Central memory CD8-positive, alpha-beta T cell (primary cell): ENCODE measurements around the gene SPDYE16.
"Not testable (repeated sequence)": the region's sequence is repeated elsewhere in the genome, so short reads cannot be mapped to it uniquely, and the experiment has no call there.

ENCODE experiments used
- ATAC-seq: fragments of 150-1000 bp; cut with Tn5 transposase; replicated peaks from 2 replicates; pipeline ENCODE4 v1.10.0; 2022; ENCODE audit warnings: mild to moderate bottlenecking, moderate FRiP score, moderate number of reproducible peaks; ENCODE audit not compliant: poor library complexity, severe bottlenecking; ENCODE audit errors: extremely low read depth
- DNase-seq, 2 donors: peaks; one replicate each; pipeline ENCODE4 v3.0.0; 2021; ENCODE audit warnings: low spot score in 2 of 2
- H3K27ac Mint-ChIP-seq: one replicate; pipeline ENCODE4 v1.8.0; 2022; ENCODE audit warnings: low read depth, mild to moderate bottlenecking, moderate library complexity, mixed read lengths
- H3K27me3 Mint-ChIP-seq: one replicate; pipeline ENCODE4 v1.8.0; 2022; ENCODE audit warnings: mixed read lengths
- H3K36me3 Mint-ChIP-seq: one replicate; pipeline ENCODE4 v1.8.0; 2022; ENCODE audit warnings: mild to moderate bottlenecking, moderate library complexity, mixed read lengths; ENCODE audit not compliant: insufficient read depth
- H3K4me1 Mint-ChIP-seq: one replicate; pipeline ENCODE4 v1.8.0; 2022; ENCODE audit warnings: mixed read lengths
- H3K4me3 Mint-ChIP-seq: one replicate; pipeline ENCODE4 v1.8.0; 2022; ENCODE audit warnings: mild to moderate bottlenecking, moderate library complexity, mixed read lengths
- H3K9me3 Mint-ChIP-seq: one replicate; pipeline ENCODE4 v1.8.0; 2022; ENCODE audit warnings: mixed read lengths

The SPDYE16 gene, protein sequence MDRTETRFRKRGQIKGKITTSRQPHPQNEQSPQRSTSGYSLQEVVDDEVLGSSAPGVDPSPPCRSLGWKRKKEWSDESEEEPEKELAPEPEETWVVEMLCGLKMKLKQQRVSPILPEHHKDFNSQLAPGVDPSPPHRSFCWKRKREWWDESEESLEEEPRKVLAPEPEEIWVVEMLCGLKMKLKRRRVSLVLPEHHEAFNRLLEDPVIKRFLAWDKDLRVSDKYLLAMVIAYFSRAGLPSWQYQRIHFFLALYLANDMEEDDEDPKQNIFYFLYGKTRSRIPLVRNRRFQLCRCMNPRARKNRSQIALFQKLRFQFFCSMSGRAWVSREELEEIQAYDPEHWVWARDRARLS

DNA sequence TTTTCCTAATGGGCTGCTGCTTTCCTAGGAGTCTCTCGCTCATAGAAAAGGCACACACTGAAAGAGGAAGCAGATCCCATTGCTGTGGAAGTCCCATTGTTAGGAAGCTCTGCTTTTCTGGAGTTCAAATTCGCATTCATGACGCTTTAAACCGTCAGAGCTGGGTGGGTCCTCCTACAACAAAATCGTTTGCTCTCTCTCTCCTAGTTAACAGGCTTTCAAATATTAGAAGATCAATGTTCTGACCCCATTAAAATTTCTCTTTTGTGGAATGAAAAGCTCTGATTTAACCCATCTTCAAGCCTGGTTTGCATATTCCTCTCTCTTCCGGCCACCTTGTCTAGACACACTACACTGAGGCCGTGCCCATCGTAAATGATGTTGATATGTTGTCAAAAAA lies at the start of gene SPDYE16:
TSS of gene SPDYE16 (minus strand) at position 101 of the 400 bp plus-strand sequence. CDS start 1,838 bp downstream, outside the sequence.
- not testable (repeated sequence) for H3K27me3 Mint-ChIP-seq, H3K27ac Mint-ChIP-seq, ATAC-seq, H3K36me3 Mint-ChIP-seq, H3K4me1 Mint-ChIP-seq, H3K9me3 Mint-ChIP-seq, H3K4me3 Mint-ChIP-seq, DNase-seq

DNA sequence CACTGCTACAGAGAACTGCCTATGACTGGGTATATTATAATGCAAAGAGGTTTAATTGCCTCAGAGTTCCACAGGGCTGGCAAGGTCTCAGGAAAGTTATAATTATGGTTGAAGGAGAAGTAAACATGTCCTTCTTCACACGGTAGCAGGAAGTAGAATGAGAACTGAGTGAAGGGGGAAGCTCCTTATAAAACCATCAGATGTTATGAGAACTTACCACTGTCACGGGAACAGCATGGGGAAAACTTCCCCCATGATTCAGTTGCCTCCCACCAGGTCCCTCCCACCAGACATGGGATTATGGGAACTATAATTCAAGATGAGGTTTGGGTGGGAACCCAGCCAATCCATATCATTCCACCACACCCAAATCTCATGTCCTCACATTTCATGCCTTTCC lies 49.6 kb upstream of the SPDYE16 start:
- ATAC-seq, H3K4me3 Mint-ChIP-seq, DNase-seq, H3K9me3 Mint-ChIP-seq, H3K27ac Mint-ChIP-seq, H3K27me3 Mint-ChIP-seq, H3K36me3 Mint-ChIP-seq: not testable (repeated sequence)
- peaks cover 33% of the 10 kb centered on the region for H3K4me1 Mint-ChIP-seq

DNA sequence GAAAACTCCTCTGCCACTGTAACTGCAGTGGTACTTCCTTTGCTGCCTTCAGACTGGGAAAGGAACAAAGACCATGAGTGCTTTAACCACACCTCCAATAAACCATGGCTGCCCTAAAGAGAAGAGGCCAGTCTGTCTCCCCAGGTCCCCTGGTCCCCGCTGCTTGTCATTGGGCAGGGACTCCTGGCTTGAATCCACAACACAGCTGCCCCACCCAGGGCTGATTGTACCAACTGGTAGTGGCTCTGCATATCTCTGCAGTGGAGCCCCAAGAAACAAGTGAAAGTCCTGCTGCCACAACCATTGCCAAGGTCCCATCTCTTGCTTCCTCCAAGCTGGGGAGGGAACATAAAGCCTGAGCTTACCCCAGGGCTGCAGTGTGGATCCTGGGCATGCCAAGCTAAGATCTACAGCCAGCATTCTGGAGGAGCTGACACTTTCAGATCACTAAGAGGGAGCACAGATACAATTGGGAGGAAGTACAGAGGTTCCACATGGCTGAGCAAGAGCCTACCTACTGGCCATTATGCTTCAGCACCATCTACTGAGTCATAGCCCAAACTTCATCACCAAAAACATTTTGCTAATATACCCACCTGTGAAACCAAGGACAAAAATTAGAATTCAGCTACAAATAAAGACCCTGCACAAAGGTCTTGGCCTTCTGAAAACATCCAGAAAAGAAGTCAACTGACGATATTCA lies 48.7 kb upstream of the SPDYE16 start:
- H3K36me3 Mint-ChIP-seq, H3K27ac Mint-ChIP-seq, DNase-seq, H3K27me3 Mint-ChIP-seq, ATAC-seq, H3K4me3 Mint-ChIP-seq, H3K9me3 Mint-ChIP-seq: not testable (repeated sequence)
- H3K4me1 Mint-ChIP-seq, result peaks cover 33% of the 10 kb centered on the region

DNA sequence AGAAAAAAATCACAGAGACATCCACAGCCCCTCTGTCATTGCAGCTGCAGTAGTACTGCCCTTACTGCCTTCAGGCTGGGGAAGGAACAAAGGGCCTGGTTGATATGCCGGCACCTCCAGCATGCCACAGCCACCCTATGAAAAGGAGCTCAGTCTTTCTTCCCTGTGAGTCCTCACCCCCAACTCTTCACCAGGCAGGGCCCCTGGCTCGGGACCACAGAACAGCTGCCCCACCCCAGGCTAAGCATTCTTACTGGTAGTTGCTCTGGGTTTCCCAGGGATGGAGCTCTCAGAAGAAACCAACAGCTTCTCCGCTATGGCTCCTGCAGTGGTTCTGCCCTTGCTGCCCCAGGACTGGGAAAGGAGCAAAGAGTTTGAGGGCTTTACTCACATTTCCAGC lies 47.9 kb upstream of the SPDYE16 start:
- H3K27me3 Mint-ChIP-seq, H3K9me3 Mint-ChIP-seq, ATAC-seq, H3K27ac Mint-ChIP-seq, H3K4me3 Mint-ChIP-seq, H3K36me3 Mint-ChIP-seq, DNase-seq: not testable (repeated sequence)
- peaks cover 28% of the 10 kb centered on the region for H3K4me1 Mint-ChIP-seq

DNA sequence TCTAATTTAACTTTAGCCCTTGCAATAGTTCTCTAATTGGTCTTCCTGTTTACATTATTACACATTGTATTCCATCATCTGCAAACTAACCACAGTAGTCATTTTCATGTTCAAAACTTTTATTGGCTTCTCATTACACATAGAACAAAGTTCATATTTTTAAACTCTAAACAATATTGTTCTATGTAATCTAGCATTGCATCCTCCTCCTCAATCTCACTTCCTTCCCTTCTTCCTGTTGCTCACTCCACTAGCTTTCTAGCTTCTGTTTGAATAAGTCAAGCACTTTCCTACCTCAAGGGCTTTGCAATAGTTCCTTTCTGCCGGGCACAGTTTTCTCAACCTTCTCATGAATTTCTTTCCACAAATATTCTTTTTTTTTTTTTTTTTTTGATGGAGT lies 45.5 kb upstream of the SPDYE16 start:
- H3K4me3 Mint-ChIP-seq, DNase-seq, ATAC-seq, H3K36me3 Mint-ChIP-seq, H3K9me3 Mint-ChIP-seq, H3K27me3 Mint-ChIP-seq: not testable (repeated sequence)
- Mint-ChIP-seq H3K4me1 (peaks cover 35% of the 10 kb centered on the region), H3K27ac (peak overlapping the region; percentile 68)

DNA sequence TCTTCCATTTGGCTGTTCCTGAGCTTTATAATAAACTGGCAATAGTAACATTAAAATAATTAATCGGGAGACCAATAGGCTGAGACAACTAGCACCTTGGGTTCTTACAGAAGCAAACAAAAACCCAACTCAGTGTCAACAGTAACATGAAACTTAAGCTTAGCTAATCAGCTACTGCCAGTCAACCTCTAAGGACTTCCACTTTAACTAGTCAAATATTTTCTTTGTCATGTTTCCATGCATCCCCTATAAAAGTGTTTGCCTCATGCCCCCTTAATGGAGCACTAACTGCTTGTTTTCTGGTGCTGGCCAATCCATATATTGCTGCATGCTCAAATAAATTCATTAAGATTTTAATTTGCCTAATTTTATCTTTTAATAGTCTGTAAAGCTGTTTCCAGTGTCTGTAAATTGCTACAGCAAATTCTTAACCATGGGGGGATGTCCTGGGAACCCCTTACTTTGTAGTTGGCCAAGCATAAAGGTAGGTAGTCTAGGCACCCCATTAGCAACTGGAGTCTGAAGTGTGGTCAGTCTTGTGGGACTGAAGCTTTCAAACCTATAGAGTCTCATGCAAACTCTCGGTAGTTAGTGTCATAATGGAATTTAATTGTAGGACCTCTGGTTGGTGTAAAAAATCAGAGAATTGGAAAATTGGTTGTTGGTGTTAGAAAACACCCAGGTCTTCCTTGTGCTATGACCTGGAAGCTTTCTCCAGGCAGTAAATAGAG lies 43.7 kb upstream of the SPDYE16 start:
- ATAC-seq, H3K36me3 Mint-ChIP-seq, H3K27me3 Mint-ChIP-seq, DNase-seq, H3K9me3 Mint-ChIP-seq, H3K27ac Mint-ChIP-seq, H3K4me3 Mint-ChIP-seq: not testable (repeated sequence)
- peaks cover 41% of the 10 kb centered on the region for H3K4me1 Mint-ChIP-seq

DNA sequence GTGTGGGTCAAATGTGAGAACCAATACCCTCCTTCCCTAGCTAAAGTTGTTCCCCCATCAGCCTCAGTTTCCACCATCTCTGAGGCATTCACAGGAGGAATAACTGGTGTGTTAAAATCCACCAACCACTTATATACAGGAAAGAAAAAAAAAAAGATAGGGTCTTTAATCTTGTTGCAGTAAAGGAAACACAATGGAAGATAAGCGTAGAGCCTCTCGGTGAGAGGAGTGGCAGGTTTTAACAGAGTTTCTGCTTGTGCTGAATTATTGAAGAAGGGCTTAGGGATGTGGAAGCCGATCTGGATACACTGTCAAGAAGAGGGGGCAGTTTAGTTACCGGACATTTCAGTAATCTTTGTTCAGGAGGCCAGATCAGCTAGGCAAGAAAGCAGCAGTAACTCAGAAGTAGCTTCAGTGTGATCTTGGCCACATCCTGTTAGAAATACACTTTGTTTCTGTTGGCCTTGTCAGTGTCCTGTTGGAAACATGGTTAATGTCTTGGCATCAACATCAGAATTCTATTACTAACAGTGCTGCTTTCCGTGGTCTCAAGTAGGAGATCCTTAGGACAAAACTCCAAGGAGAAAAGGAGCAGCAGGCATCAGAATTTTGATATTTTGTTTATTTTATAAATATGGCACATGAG lies 40.7 kb upstream of the SPDYE16 start:
- Mint-ChIP-seq H3K27ac (peak overlapping the region; percentile 80), H3K4me3 (peak overlapping the region; percentile 14), H3K4me1 (peaks cover 47% of the 10 kb centered on the region)
- not testable (repeated sequence) for H3K9me3 Mint-ChIP-seq, DNase-seq, H3K27me3 Mint-ChIP-seq, ATAC-seq, H3K36me3 Mint-ChIP-seq

DNA sequence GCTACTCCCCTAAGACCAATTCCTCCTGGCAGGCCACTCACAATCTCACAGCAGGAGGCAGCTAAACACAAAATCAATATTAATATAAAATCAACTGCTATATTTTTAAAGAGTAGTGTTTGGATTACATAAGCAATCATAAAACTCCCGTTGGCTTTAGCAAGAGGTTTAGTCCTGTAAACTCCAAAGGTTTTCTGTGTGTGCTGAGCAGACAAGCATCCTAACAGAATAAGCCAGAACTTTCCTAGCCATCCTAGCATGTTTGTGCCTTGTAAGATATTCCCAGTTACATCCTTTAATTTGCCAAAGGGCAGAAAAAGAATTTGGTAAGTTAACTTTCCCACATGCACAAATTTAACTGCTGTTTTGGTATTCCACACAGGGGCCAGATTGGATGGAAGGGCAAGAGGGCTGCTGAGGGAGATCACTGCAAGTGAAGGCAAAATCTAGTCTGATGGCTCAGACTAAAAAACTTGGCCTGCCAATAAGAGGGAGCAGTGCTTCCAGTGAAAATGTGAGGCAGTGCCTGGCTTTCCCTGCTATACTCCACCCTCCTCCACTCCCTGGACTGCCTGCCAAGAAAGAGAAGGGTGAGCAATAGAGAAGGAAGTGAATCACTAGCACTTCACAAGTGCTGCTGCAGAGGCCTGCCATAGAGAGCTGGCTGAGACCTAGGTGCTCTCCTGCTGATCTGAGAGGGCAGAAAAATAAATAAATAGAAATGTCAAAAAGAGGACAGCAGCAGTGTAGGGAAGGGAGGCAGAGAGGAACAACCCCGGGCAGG lies 39.9 kb upstream of the SPDYE16 start:
- Mint-ChIP-seq H3K4me3 (peak overlapping the region; percentile 14), H3K27ac (peak overlapping the region; percentile 80), H3K4me1 (peaks cover 42% of the 10 kb centered on the region)
- H3K27me3 Mint-ChIP-seq, ATAC-seq, H3K9me3 Mint-ChIP-seq, DNase-seq, H3K36me3 Mint-ChIP-seq: not testable (repeated sequence)

DNA sequence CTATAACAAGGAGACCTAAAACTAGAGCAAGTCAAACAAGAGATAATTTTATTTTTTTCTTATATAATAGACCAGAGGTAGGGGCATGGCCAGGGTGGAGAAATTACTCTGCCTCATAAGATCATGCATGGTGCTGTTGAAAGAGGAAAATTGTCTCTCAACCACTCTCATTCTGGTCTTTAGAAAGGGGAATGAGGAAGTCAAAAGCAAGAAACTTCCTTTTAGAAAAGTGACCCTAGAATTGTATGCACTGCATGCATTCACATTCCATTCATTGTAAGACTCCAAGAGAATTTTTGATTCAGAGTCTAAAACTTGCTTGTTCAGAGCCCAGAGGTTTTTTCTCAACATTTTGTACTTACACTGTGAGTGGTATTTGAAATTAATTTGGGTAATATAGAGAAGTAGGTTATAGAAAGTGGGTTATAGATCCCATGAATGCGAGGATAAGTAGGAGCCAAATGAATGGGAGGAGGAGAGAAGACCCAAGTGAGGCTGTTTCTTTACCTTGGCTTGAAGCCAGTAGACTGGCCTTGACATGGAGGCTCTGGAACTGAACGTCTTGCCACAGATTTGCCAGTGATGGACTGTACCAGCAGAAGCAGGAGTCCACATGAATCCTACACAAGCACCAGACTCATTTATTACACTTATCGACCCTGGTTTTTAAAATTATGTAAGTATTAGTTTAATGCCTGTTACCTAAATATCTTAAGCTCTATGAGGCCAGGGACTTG lies 33.0 kb upstream of the SPDYE16 start:
- not testable (repeated sequence) for H3K36me3 Mint-ChIP-seq, H3K27me3 Mint-ChIP-seq, DNase-seq, H3K4me3 Mint-ChIP-seq, ATAC-seq, H3K9me3 Mint-ChIP-seq, H3K27ac Mint-ChIP-seq
- H3K4me1 Mint-ChIP-seq, result peaks cover 12% of the 10 kb centered on the region

DNA sequence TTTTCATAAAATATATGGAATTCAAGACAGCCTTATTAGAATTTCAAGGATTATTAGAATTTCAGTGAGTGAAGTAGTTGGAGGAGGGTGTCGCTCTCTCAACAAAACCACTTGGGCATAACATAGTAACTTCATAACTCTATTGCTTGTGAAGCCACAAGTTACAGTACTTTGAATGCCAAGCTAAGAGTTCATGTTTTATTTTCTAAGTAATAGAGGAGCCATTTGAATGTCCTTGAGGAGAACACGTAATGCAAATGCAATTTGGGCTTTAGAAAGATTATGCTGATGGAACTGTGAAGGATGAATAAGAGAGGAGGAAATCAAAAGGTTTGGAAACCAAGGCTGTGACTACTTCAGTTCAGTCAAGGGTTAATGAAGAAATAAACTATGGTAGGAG lies 32.3 kb upstream of the SPDYE16 start:
- H3K9me3 Mint-ChIP-seq, ATAC-seq, H3K4me3 Mint-ChIP-seq, H3K36me3 Mint-ChIP-seq, H3K27me3 Mint-ChIP-seq, H3K27ac Mint-ChIP-seq, DNase-seq: not testable (repeated sequence)
- H3K4me1 Mint-ChIP-seq, result peaks cover 12% of the 10 kb centered on the region

DNA sequence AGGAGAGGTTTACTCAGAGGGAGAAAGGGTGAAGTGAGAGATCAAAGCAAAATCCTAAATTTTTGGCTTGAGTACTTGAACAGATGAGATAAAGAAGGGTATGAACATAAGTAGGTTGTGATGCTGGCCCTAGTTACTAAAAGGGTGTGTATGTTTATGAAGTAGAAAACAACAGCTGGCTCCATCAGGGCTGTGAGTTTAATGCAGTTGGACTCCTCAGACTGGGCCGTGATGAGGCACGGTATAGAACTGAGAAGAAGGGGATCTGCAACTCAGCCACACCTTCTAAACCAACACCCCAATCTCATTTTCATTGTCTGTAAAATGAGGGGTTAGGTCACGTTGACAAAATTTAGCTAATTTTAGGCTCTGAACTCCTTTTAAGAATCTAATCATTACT lies 29.2 kb upstream of the SPDYE16 start:
- not testable (repeated sequence) for DNase-seq, H3K36me3 Mint-ChIP-seq, ATAC-seq, H3K27ac Mint-ChIP-seq, H3K9me3 Mint-ChIP-seq, H3K27me3 Mint-ChIP-seq, H3K4me1 Mint-ChIP-seq, H3K4me3 Mint-ChIP-seq
